IMR-90 (cell line): Measurements from ENCODE around the gene HSPA12A.

Source experiments
- BHLHE40 ChIP-seq: fragments of 150-350 bp; IDR thresholded peaks from 2 replicates; pipeline ENCODE4 v1.6.1; 2016; ENCODE audit warnings: mild to moderate bottlenecking, low read depth, low read length
- MAFK ChIP-seq: IDR thresholded peaks from 2 replicates; pipeline ENCODE4 v1.6.1; 2012; ENCODE audit warnings: low read depth, low read length, improper control_type of control experiment
- MAZ ChIP-seq: IDR thresholded peaks from 2 replicates; pipeline ENCODE4 v1.6.1; 2012; ENCODE audit warnings: low read depth, mild to moderate bottlenecking, low read length, improper control_type of control experiment, moderate library complexity, borderline replicate concordance
- MXI1 ChIP-seq: IDR thresholded peaks from 2 replicates; pipeline ENCODE4 v1.6.1; 2012; ENCODE audit warnings: low read depth, mild to moderate bottlenecking, low read length, moderate library complexity, borderline replicate concordance
- RAD21 ChIP-seq: IDR thresholded peaks from 2 replicates; pipeline ENCODE4 v1.6.1; 2012; ENCODE audit warnings: low read length, improper control_type of control experiment
- RCOR1 ChIP-seq: IDR thresholded peaks from 2 replicates; pipeline ENCODE4 v1.6.1; 2012; ENCODE audit warnings: mild to moderate bottlenecking, low read length, improper control_type of control experiment; ENCODE audit not compliant: insufficient replicate concordance
- RFX5 ChIP-seq: IDR thresholded peaks from 2 replicates; pipeline ENCODE4 v1.8.0; 2012; ENCODE audit warnings: low read depth, mild to moderate bottlenecking, low read length, moderate library complexity
- SMC3 ChIP-seq: fragments of 150-350 bp; IDR thresholded peaks from 2 replicates; pipeline ENCODE4 v1.6.1; 2016; ENCODE audit warnings: low read depth, mild to moderate bottlenecking, antibody characterized with exemption, low read length, moderate library complexity
- TF ChIP-seq, protein P1 (sequence below): conservative IDR thresholded peaks from 2 replicates; pipeline ENCODE4 v1.5.1; 2012; ENCODE audit warnings: mild to moderate bottlenecking, low read depth, low read length, improper control_type of control experiment
- TF ChIP-seq, protein P2 (sequence below): fragments of 150-350 bp; IDR thresholded peaks from 2 replicates; pipeline ENCODE4 v1.6.1; 2016; ENCODE audit warnings: low read depth, mild to moderate bottlenecking, low read length, moderate library complexity, borderline replicate concordance

DNA sequence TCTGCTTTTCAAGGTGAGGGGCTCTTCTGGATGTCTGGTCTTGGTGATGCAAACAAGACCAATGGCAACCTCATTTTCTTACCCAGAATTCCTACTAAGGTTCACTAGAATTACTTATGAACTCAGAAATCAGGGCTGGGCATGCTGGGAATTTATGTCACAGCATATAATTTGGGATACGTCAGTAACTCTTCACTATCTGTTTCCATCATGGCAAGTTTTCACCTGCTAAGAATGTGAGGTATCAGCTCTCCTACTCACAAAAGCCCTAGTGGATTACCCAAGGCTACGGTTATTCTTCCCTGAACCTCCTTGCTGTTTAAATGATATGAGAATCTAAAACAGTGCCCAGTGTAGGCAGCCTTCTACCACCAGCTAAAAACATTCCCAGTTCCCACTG, 68.5 kb downstream of the HSPA12A start:
- TF ChIP-seq, protein P1, sequence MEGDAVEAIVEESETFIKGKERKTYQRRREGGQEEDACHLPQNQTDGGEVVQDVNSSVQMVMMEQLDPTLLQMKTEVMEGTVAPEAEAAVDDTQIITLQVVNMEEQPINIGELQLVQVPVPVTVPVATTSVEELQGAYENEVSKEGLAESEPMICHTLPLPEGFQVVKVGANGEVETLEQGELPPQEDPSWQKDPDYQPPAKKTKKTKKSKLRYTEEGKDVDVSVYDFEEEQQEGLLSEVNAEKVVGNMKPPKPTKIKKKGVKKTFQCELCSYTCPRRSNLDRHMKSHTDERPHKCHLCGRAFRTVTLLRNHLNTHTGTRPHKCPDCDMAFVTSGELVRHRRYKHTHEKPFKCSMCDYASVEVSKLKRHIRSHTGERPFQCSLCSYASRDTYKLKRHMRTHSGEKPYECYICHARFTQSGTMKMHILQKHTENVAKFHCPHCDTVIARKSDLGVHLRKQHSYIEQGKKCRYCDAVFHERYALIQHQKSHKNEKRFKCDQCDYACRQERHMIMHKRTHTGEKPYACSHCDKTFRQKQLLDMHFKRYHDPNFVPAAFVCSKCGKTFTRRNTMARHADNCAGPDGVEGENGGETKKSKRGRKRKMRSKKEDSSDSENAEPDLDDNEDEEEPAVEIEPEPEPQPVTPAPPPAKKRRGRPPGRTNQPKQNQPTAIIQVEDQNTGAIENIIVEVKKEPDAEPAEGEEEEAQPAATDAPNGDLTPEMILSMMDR = no peak
- TF ChIP-seq MAFK = no peak
- TF ChIP-seq BHLHE40 = no peak
- no peak for TF ChIP-seq RFX5
- TF ChIP-seq RCOR1 = no peak
- TF ChIP-seq, protein P2, sequence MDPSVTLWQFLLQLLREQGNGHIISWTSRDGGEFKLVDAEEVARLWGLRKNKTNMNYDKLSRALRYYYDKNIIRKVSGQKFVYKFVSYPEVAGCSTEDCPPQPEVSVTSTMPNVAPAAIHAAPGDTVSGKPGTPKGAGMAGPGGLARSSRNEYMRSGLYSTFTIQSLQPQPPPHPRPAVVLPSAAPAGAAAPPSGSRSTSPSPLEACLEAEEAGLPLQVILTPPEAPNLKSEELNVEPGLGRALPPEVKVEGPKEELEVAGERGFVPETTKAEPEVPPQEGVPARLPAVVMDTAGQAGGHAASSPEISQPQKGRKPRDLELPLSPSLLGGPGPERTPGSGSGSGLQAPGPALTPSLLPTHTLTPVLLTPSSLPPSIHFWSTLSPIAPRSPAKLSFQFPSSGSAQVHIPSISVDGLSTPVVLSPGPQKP = no peak
- TF ChIP-seq RAD21 = no peak
- no peak for TF ChIP-seq MXI1
- no peak for TF ChIP-seq SMC3
- no peak for TF ChIP-seq MAZ
